ENCODE measurements around the gene CLEC18A.
"Not testable (repeated sequence)": the region's sequence is repeated elsewhere in the genome, so short reads cannot be mapped to it uniquely, and the experiment has no call there.

CLEC18A gene

GRCh38 chr16:69931631-69932030 lies 19.5 kb upstream of the CLEC18A start:
- DNase-seq: no peak

- DNase-seq: no peak
Observed at GRCh38 chr16:69932228-69932627, 18.9 kb upstream of the CLEC18A start.

- no peak for DNase-seq
Observed at GRCh38 chr16:69932691-69933392, 18.3 kb upstream of the CLEC18A start.

GRCh38 chr16:69934044-69934443 lies 17.1 kb upstream of the CLEC18A start:
- no peak for DNase-seq

- DNase-seq: no peak
Observed at GRCh38 chr16:69934751-69935150, 16.4 kb upstream of the CLEC18A start.

- no peak for DNase-seq
Observed at GRCh38 chr16:69935278-69935711, 15.8 kb upstream of the CLEC18A start.

- DNase-seq: no peak
Observed at GRCh38 chr16:69935740-69936139, 15.4 kb upstream of the CLEC18A start.

GRCh38 chr16:69936252-69936651 lies 14.9 kb upstream of the CLEC18A start:
- DNase-seq: no peak

GRCh38 chr16:69936751-69937211 lies 14.4 kb upstream of the CLEC18A start:
- no peak for DNase-seq

GRCh38 chr16:69937465-69937951 lies 13.6 kb upstream of the CLEC18A start:
- DNase-seq: no peak

GRCh38 chr16:69938981-69939820 lies 11.9 kb upstream of the CLEC18A start:
- DNase-seq: no peak

- no peak for DNase-seq
Observed at GRCh38 chr16:69939821-69940585, 11.1 kb upstream of the CLEC18A start.

GRCh38 chr16:69940676-69941075 lies 10.5 kb upstream of the CLEC18A start:
- no peak for DNase-seq

GRCh38 chr16:69941251-69942098 lies 9.7 kb upstream of the CLEC18A start:
- no peak for DNase-seq

- no peak for DNase-seq
Observed at GRCh38 chr16:69942099-69942491, 9.0 kb upstream of the CLEC18A start.

GRCh38 chr16:69942627-69943170 lies 8.4 kb upstream of the CLEC18A start:
- DNase-seq: no peak

GRCh38 chr16:69943241-69944036 lies 7.7 kb upstream of the CLEC18A start:
- DNase-seq: not testable (repeated sequence)

GRCh38 chr16:69950411-69950810 lies 723 bp upstream of the CLEC18A start:
- DNase-seq: not testable (repeated sequence)

- DNase-seq: not testable (repeated sequence)
Observed at GRCh38 chr16:69951672-69952031, 518 bp downstream of the CLEC18A start.

- not testable (repeated sequence) for DNase-seq
Observed at GRCh38 chr16:69952116-69952515, 982 bp downstream of the CLEC18A start.

Measured in activated CD4-positive, alpha-beta T cell treated with anti-CD3 and anti-CD28 coated beads for 1 hour (primary cell).